Central memory CD8-positive, alpha-beta T cell (primary cell): Measurements from ENCODE around the gene NTRK1.

Experiments
- ATAC-seq: fragments of 150-1000 bp; cut with Tn5 transposase; replicated peaks from 2 replicates; pipeline ENCODE4 v1.10.0; 2022; ENCODE audit warnings: mild to moderate bottlenecking, moderate FRiP score, moderate number of reproducible peaks; ENCODE audit not compliant: poor library complexity, severe bottlenecking; ENCODE audit errors: extremely low read depth
- DNase-seq, 2 donors: peaks; one replicate each; pipeline ENCODE4 v3.0.0; 2021; ENCODE audit warnings: low spot score in 2 of 2
- H3K27ac Mint-ChIP-seq: one replicate; pipeline ENCODE4 v1.8.0; 2022; ENCODE audit warnings: low read depth, mild to moderate bottlenecking, moderate library complexity, mixed read lengths
- H3K27me3 Mint-ChIP-seq: one replicate; pipeline ENCODE4 v1.8.0; 2022; ENCODE audit warnings: mixed read lengths
- H3K36me3 Mint-ChIP-seq: one replicate; pipeline ENCODE4 v1.8.0; 2022; ENCODE audit warnings: mild to moderate bottlenecking, moderate library complexity, mixed read lengths; ENCODE audit not compliant: insufficient read depth
- H3K4me1 Mint-ChIP-seq: one replicate; pipeline ENCODE4 v1.8.0; 2022; ENCODE audit warnings: mixed read lengths
- H3K4me3 Mint-ChIP-seq: one replicate; pipeline ENCODE4 v1.8.0; 2022; ENCODE audit warnings: mild to moderate bottlenecking, moderate library complexity, mixed read lengths
- H3K9me3 Mint-ChIP-seq: one replicate; pipeline ENCODE4 v1.8.0; 2022; ENCODE audit warnings: mixed read lengths

The NTRK1 gene

DNA sequence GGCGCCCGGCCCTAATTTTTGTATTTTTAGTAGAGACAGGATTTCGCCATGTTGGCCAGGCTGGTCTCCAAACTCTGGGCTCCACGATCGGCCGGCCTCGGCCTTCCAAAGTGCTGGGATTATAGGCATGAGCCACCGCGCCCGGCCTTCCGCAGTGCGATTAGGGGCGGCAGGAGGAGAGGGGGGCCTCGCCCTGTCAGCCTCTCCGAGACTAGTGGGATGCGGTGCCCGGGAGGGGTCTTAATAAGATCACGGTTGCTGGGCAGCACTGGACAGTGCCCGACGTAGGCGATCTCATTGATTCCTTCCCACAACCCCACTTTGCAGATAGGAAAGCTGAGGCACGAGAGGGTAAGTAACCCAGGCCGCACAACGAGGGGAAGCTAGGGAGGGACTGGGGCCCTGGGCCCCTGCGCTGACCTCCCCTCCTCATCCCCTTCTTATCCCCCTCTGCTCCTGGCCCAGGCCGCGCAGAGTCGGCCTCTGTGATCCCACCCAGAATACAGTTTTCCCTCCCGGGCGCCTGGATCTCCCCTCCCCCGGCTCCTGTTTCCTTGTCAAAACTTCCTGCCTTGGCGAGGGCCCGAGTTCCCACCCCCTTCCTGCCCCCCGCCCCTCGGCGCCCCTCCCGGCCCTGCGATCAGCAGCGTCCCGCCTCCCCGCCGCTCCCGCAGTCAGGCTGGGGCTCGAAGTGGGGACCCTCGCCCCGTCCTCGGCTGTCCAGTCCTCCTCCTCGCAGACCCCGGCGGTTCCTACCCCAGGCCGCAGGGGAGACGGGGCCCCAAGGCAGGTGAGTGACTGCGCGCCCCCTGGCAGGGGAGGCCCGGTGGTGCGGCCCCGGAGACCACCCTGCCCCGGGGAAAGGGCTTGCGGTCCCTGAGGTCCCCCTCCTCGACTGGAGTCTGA, 32.6 kb downstream of the NTRK1 start, which contains the start of gene PEAR1:
TSS of gene PEAR1 (plus strand) at position 671 of the 906 bp plus-strand sequence. CDS start 10,209 bp downstream, outside the sequence.
- Mint-ChIP-seq H3K4me3 (peak within 1 kb of the TSS; percentile 57), H3K4me1 (peaks cover 10% of the 10 kb centered on the region), H3K9me3 (no peaks in the 10 kb centered on the region), H3K27ac (no peak within 1 kb of the TSS), H3K27me3 (peaks cover 70% of the 10 kb centered on the region), H3K36me3 (peaks cover 2% of the 10 kb centered on the region)
- ATAC-seq = no peak
- no peak for DNase-seq

DNA sequence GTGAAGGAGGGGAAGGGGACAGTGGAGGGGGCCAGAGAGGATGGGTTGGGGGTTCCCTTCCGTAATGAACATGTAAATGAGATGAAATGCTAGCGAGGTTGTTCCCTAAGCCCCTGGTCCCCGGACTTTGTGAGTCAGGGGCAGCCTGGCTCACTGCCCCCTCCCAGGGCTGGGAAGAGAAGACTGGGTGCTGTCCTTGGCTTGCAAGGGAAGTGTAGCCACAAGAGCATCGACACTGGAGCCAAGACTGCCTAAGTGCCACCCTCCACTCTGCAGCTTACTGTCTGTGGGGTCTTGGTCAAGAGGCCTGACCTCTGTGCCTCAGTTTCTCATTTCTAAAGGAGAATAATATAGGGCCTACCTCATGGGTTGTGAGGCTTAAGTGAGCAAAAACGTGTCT, 33.3 kb downstream of the NTRK1 start:
- Mint-ChIP-seq H3K4me1 (peaks cover 14% of the 10 kb centered on the region), H3K4me3 (no peak overlapping the region), H3K27ac (no peak overlapping the region), H3K36me3 (peaks cover 2% of the 10 kb centered on the region), H3K27me3 (peaks cover 70% of the 10 kb centered on the region), H3K9me3 (no peaks in the 10 kb centered on the region)
- ATAC-seq (no peak), DNase-seq (no peak)

DNA sequence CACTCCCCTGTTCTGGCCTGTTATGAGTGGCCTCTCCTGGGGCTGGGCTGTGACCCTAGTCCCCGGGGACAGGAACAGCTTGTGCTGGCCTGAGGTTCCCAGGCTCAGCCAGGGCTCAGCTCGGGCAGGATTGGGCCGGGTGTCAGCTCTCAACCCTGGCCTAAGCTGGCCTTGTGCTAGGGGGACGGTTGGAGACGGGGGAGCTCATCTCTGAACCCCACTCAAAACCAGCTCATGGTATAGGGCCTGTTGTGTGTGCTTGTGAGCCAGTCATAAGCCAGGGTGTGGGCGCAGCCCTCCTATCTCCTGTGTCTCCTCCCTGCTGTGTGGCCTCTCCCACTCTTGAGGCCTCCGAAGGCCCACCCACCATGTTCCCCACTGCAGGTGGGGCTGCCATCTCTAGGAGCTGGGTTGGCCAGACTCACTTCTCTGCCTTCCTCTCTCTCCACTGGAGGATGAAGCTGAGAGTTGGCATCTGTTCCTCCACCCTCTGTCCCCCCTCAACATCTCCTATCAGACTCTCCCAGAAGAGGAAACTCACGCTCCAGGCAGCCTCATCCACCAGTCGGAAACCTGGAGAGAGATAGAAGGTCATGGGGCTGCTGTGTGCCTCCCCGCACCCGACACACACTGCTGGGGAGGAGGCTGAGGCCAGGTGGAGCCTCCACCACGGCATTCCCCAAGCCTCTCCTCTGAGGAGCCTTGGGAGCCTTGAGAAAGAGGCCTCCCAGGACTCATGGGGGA, 34.2 kb downstream of the NTRK1 start:
- ATAC-seq (no peak), DNase-seq (no peak)
- no peak overlapping the region for H3K4me3 Mint-ChIP-seq
- peaks cover 2% of the 10 kb centered on the region for H3K36me3 Mint-ChIP-seq
- peaks cover 74% of the 10 kb centered on the region for H3K27me3 Mint-ChIP-seq
- peaks cover 14% of the 10 kb centered on the region for H3K4me1 Mint-ChIP-seq
- no peak overlapping the region for H3K27ac Mint-ChIP-seq
- no peaks in the 10 kb centered on the region for H3K9me3 Mint-ChIP-seq

DNA sequence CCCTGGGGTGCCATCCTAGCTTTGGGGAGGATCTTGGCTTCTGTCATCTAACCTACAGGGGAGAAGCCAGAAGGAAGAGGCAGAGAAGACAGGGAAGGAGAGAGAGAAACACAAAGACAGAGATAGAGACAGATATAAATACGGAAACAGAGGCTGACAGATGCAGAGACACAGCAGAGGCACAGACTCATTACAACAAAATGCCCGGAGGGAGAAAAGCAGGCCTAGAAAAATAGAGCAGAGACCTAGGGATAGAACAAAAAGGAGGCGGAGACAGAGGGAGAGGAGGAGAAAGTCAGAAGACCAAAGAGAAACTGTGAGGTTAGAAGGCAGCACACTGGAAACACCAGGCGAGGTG, 34.8 kb downstream of the NTRK1 start:
- Mint-ChIP-seq H3K4me3 (no peak overlapping the region), H3K27me3 (peaks cover 73% of the 10 kb centered on the region), H3K27ac (no peak overlapping the region), H3K36me3 (peaks cover 2% of the 10 kb centered on the region), H3K9me3 (no peaks in the 10 kb centered on the region), H3K4me1 (peaks cover 14% of the 10 kb centered on the region)
- no peak for DNase-seq
- ATAC-seq = no peak

DNA sequence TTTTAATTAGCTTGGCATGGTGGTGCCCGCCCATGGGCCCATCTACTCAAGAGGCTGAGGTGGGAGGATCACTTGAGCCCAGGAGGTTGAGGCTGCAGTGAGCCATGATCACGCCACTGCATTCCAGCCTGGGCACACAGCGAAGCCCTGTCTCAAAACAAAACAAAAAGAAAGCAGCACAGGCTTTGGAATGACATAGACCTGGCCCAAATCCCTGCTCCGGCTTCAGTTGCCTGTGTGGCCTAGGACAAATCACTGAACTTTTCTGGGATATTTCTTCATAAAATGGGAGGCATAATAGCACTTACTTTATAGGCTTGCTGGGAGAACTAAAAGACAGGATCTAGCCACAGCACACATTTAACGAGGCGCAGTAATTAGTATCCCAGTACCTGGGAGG, 35.3 kb downstream of the NTRK1 start:
- peaks cover 72% of the 10 kb centered on the region for H3K27me3 Mint-ChIP-seq
- H3K36me3 Mint-ChIP-seq = peaks cover 2% of the 10 kb centered on the region
- H3K4me3 Mint-ChIP-seq = no peak overlapping the region
- no peak overlapping the region for H3K27ac Mint-ChIP-seq
- no peaks in the 10 kb centered on the region for H3K9me3 Mint-ChIP-seq
- H3K4me1 Mint-ChIP-seq = peaks cover 14% of the 10 kb centered on the region
- ATAC-seq (no peak), DNase-seq (no peak)

DNA sequence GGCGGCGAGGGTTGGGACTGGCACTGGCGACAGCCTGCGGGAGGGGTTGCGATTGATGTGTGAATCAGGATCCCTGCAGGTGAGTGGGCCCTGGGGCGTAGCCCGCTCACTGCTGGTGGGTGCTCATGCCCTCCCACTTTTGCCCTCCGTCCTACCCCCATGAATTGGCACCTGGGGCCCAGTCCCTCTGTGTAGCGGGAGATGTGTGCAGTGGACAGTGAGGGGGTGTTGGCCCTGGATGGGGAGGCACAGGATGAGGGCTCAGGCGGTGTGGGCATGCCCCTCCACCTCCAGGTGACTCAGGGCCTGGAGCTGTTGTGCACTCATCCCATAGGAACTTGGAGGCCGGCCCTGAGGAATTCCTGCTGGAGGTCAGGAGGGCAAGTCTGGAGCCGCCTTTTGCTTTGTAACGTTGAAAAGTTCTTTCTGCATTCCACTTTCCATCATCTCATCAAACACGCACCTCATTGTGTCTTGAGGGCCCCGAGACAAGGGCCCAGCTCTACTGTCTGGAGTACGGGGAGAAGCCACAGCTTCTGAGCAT, 35.9 kb downstream of the NTRK1 start:
- Mint-ChIP-seq H3K36me3 (peaks cover 2% of the 10 kb centered on the region), H3K27ac (no peak overlapping the region), H3K9me3 (no peaks in the 10 kb centered on the region), H3K4me1 (peaks cover 14% of the 10 kb centered on the region), H3K4me3 (no peak overlapping the region), H3K27me3 (peaks cover 72% of the 10 kb centered on the region)
- ATAC-seq (no peak), DNase-seq (no peak)

DNA sequence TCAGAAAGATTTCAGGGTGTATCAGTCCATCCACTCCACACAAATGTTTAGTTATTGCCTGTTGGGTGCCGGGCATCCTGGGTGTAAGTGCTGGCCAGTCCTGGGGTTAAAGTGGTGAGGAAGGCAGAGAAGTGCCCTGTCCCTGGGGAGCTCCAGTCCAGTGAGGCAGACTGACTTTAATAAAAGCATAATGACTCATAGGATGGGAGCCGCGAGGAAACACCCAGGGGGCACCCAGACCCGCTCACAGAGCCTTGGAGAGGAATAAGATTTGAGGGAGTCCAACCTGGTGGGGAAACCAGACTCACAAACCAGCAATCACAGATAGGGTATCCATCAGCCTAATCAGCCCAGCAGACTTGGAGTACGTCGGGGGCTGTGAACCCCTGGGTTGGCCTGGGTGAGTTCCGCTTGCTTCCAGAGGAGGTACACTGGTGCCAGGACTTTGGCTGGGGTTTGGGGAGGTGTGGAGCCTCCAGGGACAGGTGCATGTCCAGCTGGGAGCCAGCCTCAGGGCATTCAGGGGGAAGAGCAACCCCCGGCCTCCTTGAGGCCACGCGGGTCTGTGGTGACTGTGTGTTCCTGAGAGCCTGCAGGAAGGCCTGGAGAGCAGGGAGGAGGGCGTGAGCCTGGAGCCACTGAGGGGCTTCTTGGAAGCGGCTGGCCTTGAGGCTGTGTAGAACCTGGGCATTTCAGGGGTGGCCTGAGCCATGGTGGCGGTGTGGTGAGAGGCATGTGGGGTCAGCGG, 36.6 kb downstream of the NTRK1 start:
- Mint-ChIP-seq H3K4me3 (no peak overlapping the region), H3K27me3 (peaks cover 72% of the 10 kb centered on the region), H3K36me3 (peaks cover 2% of the 10 kb centered on the region), H3K9me3 (no peaks in the 10 kb centered on the region), H3K27ac (no peak overlapping the region), H3K4me1 (peaks cover 14% of the 10 kb centered on the region)
- DNase-seq = no peak
- no peak for ATAC-seq

DNA sequence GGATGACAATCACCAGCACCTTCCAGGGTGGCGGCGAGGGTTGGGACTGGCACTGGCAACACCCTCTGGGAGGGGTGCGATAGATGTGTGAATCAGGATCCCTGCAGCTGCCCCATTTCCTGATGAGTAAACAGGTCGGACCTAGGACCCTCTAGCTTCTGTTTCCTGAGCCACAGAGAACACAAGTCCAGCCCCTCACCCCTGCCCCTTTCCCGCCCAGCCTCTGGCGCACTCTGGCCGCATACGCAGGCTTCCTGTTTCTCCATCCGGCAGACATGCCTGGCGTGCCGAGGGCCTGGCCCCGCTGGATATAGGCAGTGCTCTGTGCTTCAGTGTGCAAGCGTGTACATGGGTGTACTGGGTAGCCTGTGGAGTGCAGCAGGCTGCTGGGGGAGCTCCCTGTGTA, 37.5 kb downstream of the NTRK1 start:
- ATAC-seq (no peak), DNase-seq (no peak)
- Mint-ChIP-seq H3K27ac (no peak overlapping the region), H3K36me3 (peaks cover 2% of the 10 kb centered on the region), H3K9me3 (no peaks in the 10 kb centered on the region), H3K27me3 (peaks cover 76% of the 10 kb centered on the region), H3K4me3 (no peak overlapping the region), H3K4me1 (peaks cover 14% of the 10 kb centered on the region)

DNA sequence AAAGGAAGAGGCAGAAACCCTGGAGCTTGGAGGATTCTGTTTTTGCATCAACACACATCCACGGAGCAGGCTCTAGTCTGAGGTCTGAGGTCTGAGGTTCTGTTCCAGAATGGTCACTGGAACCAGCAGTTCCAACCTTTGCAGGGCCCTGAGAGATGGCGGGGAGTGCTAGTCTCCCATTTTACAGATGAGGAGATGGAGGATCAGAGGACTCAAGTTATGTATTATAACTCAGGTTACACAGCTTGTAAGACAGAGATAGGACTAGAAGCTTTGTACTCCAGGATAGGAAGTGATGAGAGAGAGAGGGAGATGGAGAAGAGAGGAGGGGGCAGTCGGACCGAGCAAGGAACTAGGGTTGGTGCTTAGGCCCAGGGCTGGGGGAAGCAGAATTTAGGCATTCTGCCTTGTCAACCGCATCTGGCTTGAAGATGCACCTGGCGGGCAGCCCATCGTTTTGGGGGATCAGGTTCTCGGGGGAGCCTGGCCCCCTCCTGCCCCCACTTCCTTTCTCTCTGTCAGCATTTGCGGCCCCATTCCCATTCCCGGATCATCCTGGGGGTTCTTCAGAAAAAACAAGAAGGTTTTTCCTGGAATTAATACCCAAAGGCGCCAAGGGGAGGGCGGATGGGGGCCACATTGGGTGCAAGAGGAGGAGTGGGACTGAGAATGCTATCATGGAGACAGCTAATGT, 38.5 kb downstream of the NTRK1 start:
- DNase-seq (no peak), ATAC-seq (no peak)
- no peaks in the 10 kb centered on the region for H3K36me3 Mint-ChIP-seq
- no peak overlapping the region for H3K4me3 Mint-ChIP-seq
- H3K27ac Mint-ChIP-seq = no peak overlapping the region
- H3K4me1 Mint-ChIP-seq = peaks cover 14% of the 10 kb centered on the region
- H3K27me3 Mint-ChIP-seq = peaks cover 85% of the 10 kb centered on the region
- H3K9me3 Mint-ChIP-seq = no peaks in the 10 kb centered on the region

DNA sequence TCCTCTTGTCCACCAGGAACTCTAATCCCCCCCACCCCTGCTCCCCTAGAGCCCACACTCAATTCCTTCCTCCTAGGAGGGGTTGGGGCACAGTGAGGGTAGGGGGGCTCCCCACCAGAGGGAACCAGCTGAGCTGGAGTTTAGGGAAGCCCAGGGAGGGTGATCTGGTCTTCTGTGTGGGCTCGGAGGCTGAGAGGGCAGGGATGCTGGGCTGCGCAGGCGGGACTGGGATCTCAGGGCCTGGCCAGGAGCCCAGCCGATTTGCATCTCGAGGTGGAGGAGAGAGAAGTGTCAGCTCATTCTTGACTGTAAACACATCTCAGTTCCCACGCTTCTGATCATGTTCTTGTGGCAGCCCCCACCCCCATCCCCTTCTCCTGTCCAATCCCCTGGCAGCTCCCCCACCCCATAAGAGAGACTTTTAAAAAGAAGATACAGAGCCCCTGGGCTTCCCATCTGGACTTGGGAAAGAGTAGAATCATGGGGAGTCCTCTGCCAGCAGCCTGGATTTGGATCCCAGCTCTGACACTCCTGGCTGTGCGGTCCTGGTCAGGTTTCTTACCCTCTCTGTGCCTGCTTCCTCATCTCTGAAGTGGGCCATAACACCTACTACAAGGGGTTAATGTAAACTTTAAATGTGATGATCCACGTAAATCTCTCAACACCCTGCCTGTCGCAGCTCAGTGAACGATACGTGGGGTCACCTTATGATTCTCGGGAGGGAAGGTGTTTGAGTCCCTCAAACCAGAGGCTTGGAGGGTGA, 39.5 kb downstream of the NTRK1 start:
- H3K27me3 Mint-ChIP-seq = peaks cover 84% of the 10 kb centered on the region
- no peaks in the 10 kb centered on the region for H3K36me3 Mint-ChIP-seq
- H3K4me3 Mint-ChIP-seq = no peak overlapping the region
- DNase-seq (no peak), ATAC-seq (no peak)
- H3K9me3 Mint-ChIP-seq = no peaks in the 10 kb centered on the region
- no peak overlapping the region for H3K27ac Mint-ChIP-seq
- peaks cover 14% of the 10 kb centered on the region for H3K4me1 Mint-ChIP-seq

DNA sequence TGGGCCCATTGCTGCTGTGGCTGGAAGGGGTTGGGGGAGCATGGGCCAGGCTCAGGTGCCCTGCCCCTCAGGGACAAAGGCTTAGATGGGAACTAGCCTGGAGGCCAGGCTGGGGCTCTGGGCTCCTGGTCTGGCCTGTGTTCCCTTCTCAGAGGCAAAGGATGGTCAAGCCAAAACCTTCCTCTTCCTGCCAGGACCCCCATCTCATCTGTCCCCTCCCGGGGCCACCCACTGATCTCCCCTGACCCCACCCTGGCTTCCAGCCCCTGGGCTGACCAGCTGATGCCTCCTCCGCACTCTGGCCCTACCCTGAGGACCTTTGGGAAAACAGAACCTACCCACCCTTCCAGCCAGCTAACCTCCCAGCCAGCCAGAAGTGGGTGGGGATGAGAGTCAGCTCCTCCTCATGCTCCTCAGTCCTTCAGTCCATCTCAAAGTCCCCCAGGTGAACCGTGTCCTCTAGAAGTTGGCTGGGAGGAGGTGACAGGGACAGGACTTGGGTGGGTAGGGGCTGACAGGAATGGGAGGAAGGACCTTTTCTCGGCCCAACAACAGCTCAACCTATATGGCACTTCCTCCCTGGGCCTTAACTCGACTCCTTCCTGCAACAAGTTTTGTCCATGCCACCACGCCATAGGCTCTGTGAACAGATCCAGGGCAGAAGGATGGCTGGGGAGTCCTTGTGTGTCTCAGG, 40.4 kb downstream of the NTRK1 start:
- Mint-ChIP-seq H3K27ac (no peak overlapping the region), H3K36me3 (no peaks in the 10 kb centered on the region)

More for the DNA sequence above, 40.4 kb downstream of the NTRK1 start:
- H3K4me3 Mint-ChIP-seq = no peak overlapping the region
- no peaks in the 10 kb centered on the region for H3K9me3 Mint-ChIP-seq
- ATAC-seq (no peak), DNase-seq (no peak)
- H3K4me1 Mint-ChIP-seq = peaks cover 14% of the 10 kb centered on the region
- peaks cover 84% of the 10 kb centered on the region for H3K27me3 Mint-ChIP-seq
